WTC11 (cell line): ENCODE data around the gene PARS2. TPM values are rescaled to one million over a fixed set of nuclear protein-coding genes. Genes with fewer than 3 reads are reported as not detected.

Experiments
- ATAC-seq: fragments of 200-7000 bp; cut with Tn5 transposase; 2 replicates; pipeline ENCODE4 v1.10.0; 2021; ENCODE audit warnings: mild to moderate bottlenecking, moderate library complexity
- CTCF ChIA-PET: fragments of 300-600 bp; sonication (Branson Sonifier 250); formaldehyde crosslinking; loops from one replicate; lab custom pipeline; 2021; ENCODE audit warnings: antibody characterized with exemption; lab: Charles Lee
- POLR2A ChIA-PET: fragments of 350-600 bp; sonication (Branson Sonifier 250); formaldehyde crosslinking; loops from one replicate; lab custom pipeline; 2021; ENCODE audit warnings: antibody characterized with exemption; lab: Charles Lee
- DNase-seq: peaks from one replicate; pipeline ENCODE4 v3.0.0; 2021; ENCODE audit warnings: low spot score
- H3K27ac Mint-ChIP-seq: 2 replicates; pipeline ENCODE4 v1.8.0; 2021; ENCODE audit warnings: mixed read lengths
- H3K27me3 Mint-ChIP-seq: 2 replicates; pipeline ENCODE4 v1.8.0; 2021; ENCODE audit warnings: low read depth, mild to moderate bottlenecking, moderate library complexity, mixed read lengths
- H3K36me3 Mint-ChIP-seq: 2 replicates; pipeline ENCODE4 v1.8.0; 2021; ENCODE audit warnings: mixed read lengths
- H3K4me1 Mint-ChIP-seq: 2 replicates; pipeline ENCODE4 v1.8.0; 2022; ENCODE audit warnings: mixed read lengths
- H3K4me3 Mint-ChIP-seq: 2 replicates; pipeline ENCODE4 v1.8.0; 2021; ENCODE audit warnings: mild to moderate bottlenecking, moderate library complexity, mixed read lengths
- H3K9me3 Mint-ChIP-seq: 2 replicates; pipeline ENCODE4 v1.8.0; 2021; ENCODE audit warnings: mixed read lengths
- ATF6 ChIP-seq: sonication (generic); formaldehyde crosslinking; IDR thresholded peaks from 2 replicates; pipeline ENCODE4 v1.8.1; 2023; ENCODE audit warnings: mild to moderate bottlenecking, missing genetic modification reagents
- CREB1 ChIP-seq: sonication (generic); formaldehyde crosslinking; IDR thresholded peaks from 2 replicates; pipeline ENCODE4 v1.8.0; 2023; ENCODE audit warnings: mild to moderate bottlenecking, missing genetic modification reagents
- E2F1 ChIP-seq: sonication (generic); formaldehyde crosslinking; IDR thresholded peaks from 2 replicates; pipeline ENCODE4 v1.8.0; 2022; ENCODE audit warnings: mild to moderate bottlenecking, missing genetic modification reagents
- ELF4 ChIP-seq: sonication (generic); formaldehyde crosslinking; IDR thresholded peaks from 2 replicates; pipeline ENCODE4 v1.8.1; 2022; ENCODE audit warnings: low read depth, mild to moderate bottlenecking, moderate library complexity, missing genetic modification reagents
- FOXJ3 ChIP-seq: sonication (generic); formaldehyde crosslinking; IDR thresholded peaks from 2 replicates; pipeline ENCODE4 v1.9.0; 2021; ENCODE audit warnings: missing genetic modification reagents, mild to moderate bottlenecking, borderline replicate concordance
- FOXP4 ChIP-seq: sonication (generic); formaldehyde crosslinking; IDR thresholded peaks from 2 replicates; pipeline ENCODE4 v1.8.0; 2022; ENCODE audit warnings: mild to moderate bottlenecking, missing genetic modification reagents
- GABPB1 ChIP-seq: sonication (generic); formaldehyde crosslinking; IDR thresholded peaks from 2 replicates; pipeline ENCODE4 v1.8.1; 2023; ENCODE audit warnings: mild to moderate bottlenecking, missing genetic modification reagents
- HMGA2 ChIP-seq: fragments of 250-450 bp; sonication (Bioruptor Pico); IDR thresholded peaks from 2 replicates; pipeline ENCODE4 v1.4.0; 2021; ENCODE audit warnings: mild to moderate bottlenecking, moderate library complexity
- JAZF1 ChIP-seq: fragments of 250-450 bp; sonication (Bioruptor Pico); IDR thresholded peaks from 2 replicates; pipeline ENCODE4 v1.9.0; 2021; ENCODE audit warnings: moderate library complexity, mild to moderate bottlenecking, inconsistent platforms
- MAX ChIP-seq: sonication (generic); formaldehyde crosslinking; IDR thresholded peaks from 2 replicates; pipeline ENCODE4 v1.8.0; 2022; ENCODE audit warnings: mild to moderate bottlenecking, missing genetic modification reagents
- NFATC4 ChIP-seq: fragments of 250-450 bp; sonication (Bioruptor Pico); IDR thresholded peaks from 2 replicates; pipeline ENCODE4 v1.9.0; 2021; ENCODE audit warnings: mild to moderate bottlenecking
- NR3C1 ChIP-seq: sonication (generic); formaldehyde crosslinking; conservative IDR thresholded peaks from 2 replicates; pipeline ENCODE4 v1.8.1; 2023; ENCODE audit warnings: low read depth, mild to moderate bottlenecking, missing genetic modification reagents
- PRDM15 ChIP-seq: sonication (generic); formaldehyde crosslinking; IDR thresholded peaks from 2 replicates; pipeline ENCODE4 v1.8.0; 2022; ENCODE audit warnings: missing genetic modification reagents
- PREB ChIP-seq: sonication (generic); formaldehyde crosslinking; IDR thresholded peaks from 2 replicates; pipeline ENCODE4 v1.8.1; 2022; ENCODE audit warnings: mild to moderate bottlenecking, missing genetic modification reagents, moderate library complexity, borderline replicate concordance
- SMAD4 ChIP-seq: sonication (generic); formaldehyde crosslinking; IDR thresholded peaks from 2 replicates; pipeline ENCODE4 v1.8.0; 2022; ENCODE audit warnings: mild to moderate bottlenecking, missing genetic modification reagents
- TP53 ChIP-seq: sonication (generic); formaldehyde crosslinking; IDR thresholded peaks from 2 replicates; pipeline ENCODE4 v1.8.1; 2023; ENCODE audit warnings: mild to moderate bottlenecking, missing genetic modification reagents
- ZMAT4 ChIP-seq: fragments of 250-450 bp; sonication (Bioruptor Pico); IDR thresholded peaks from 2 replicates; pipeline ENCODE4 v1.9.0; 2021; ENCODE audit warnings: mild to moderate bottlenecking
- ZNF121 ChIP-seq: sonication (generic); formaldehyde crosslinking; IDR thresholded peaks from 2 replicates; pipeline ENCODE4 v1.8.0; 2023; ENCODE audit warnings: missing genetic modification reagents
- ZNF219 ChIP-seq: sonication (generic); formaldehyde crosslinking; IDR thresholded peaks from 2 replicates; pipeline ENCODE4 v1.8.0; 2023; ENCODE audit warnings: missing genetic modification reagents, mild to moderate bottlenecking, borderline replicate concordance
- ZNF396 ChIP-seq: fragments of 250-450 bp; sonication (Bioruptor Pico); IDR thresholded peaks from 2 replicates; pipeline ENCODE4 v1.8.0; 2021; ENCODE audit warnings: mild to moderate bottlenecking, moderate library complexity, borderline replicate concordance
- ZNF423 ChIP-seq: fragments of 250-450 bp; sonication (Bioruptor Pico); IDR thresholded peaks from 2 replicates; pipeline ENCODE4 v2.1.2; 2022; ENCODE audit warnings: mild to moderate bottlenecking, moderate library complexity
- ZNF425 ChIP-seq: fragments of 250-450 bp; sonication (Bioruptor Pico); conservative IDR thresholded peaks from 2 replicates; pipeline ENCODE4 v1.9.0; 2021; ENCODE audit warnings: mild to moderate bottlenecking
- total RNA-seq: library from RNA; stranded (reverse); gene quantifications from 3 replicates; pipeline ENCODE4 v1.2.3, GENCODE V29; 2021

The PARS2 gene
- total RNA-seq, 1 experiment from 2014 or later, result 11.5 TPM

- Mint-ChIP-seq H3K9me3 (no peaks in the 10 kb centered on the region), H3K4me1 (0 out of 2 replicates have a peak, but pooled peaks cover 4% of the 10 kb centered on the region), H3K4me3 (no peak overlapping the region), H3K27ac (no peak overlapping the region), H3K27me3 (peaks cover 13% of the 10 kb centered on the region), H3K36me3 (no peaks in the 10 kb centered on the region)
- DNase-seq (no peak), ATAC-seq (no peak)
- TF ChIP-seq ZNF425 (CRISPR knock-in tag), result no peak
- TF ChIP-seq NR3C1 (CRISPR knock-in tag), result no peak
- TF ChIP-seq HMGA2 (CRISPR knock-in tag), result no peak
- TF ChIP-seq TP53 (CRISPR knock-in tag), result no peak
- TF ChIP-seq E2F1, result no peak
- no peak for TF ChIP-seq FOXP4 (CRISPR knock-in tag)
- no peak for TF ChIP-seq MAX (CRISPR knock-in tag)
- no peak for TF ChIP-seq PRDM15
- ChIA-PET CTCF (interaction anchor here (1.0 to 1.7 kb wide), 2 partner anchors 216 to 307 kb away, joined by 3 to 7 read pairs; no protein-coding TSS in a partner anchor), POLR2A (no interaction called here)
Observed at GRCh38 chr1:54805981-54806381, 41.7 kb upstream of the PARS2 start.

- H3K36me3 Mint-ChIP-seq, result no peaks in the 10 kb centered on the region
- no peaks in the 10 kb centered on the region for H3K9me3 Mint-ChIP-seq
- ChIA-PET POLR2A (no interaction called here), CTCF (interaction anchor here (1.0 kb wide), 1 partner anchor 216 kb away, joined by 3 read pairs; no protein-coding TSS in a partner anchor)
- peaks cover 13% of the 10 kb centered on the region for H3K27me3 Mint-ChIP-seq
- DNase-seq (no peak), ATAC-seq (no peak)
- H3K4me1 Mint-ChIP-seq, result 0 out of 2 replicates have a peak, but pooled peaks cover 4% of the 10 kb centered on the region
- H3K4me3 Mint-ChIP-seq, result no peak overlapping the region
- H3K27ac Mint-ChIP-seq, result no peak overlapping the region
- no peak for TF ChIP-seq CREB1 (CRISPR knock-in tag)
- TF ChIP-seq GABPB1 (CRISPR knock-in tag), result no peak
- TF ChIP-seq ZNF219 (CRISPR knock-in tag), result no peak
- no peak for TF ChIP-seq ZNF396
- TF ChIP-seq ZMAT4 (CRISPR knock-in tag), result no peak
- no peak for TF ChIP-seq PREB (CRISPR knock-in tag)
- no peak for TF ChIP-seq FOXJ3 (CRISPR knock-in tag)
- TF ChIP-seq ZNF423 (CRISPR knock-in tag), result no peak
- TF ChIP-seq JAZF1 (CRISPR knock-in tag), result no peak
- no peak for TF ChIP-seq MAX (CRISPR knock-in tag)
- no peak for TF ChIP-seq ELF4 (CRISPR knock-in tag)
- TF ChIP-seq ATF6 (CRISPR knock-in tag), result no peak
- TF ChIP-seq SMAD4 (CRISPR knock-in tag), result no peak
- TF ChIP-seq NFATC4 (CRISPR knock-in tag), result no peak
- no peak for TF ChIP-seq ZNF121 (CRISPR knock-in tag)
Observed at GRCh38 chr1:54805466-54805865, 41.1 kb upstream of the PARS2 start.
